Activated CD8-positive, alpha-beta memory T cell treated with anti-CD3 and anti-CD28 coated beads, Interleukin-2, amount 50 U/mL, for 1 hour (primary cell): Measurements from ENCODE around the gene FXN.
"Not testable (repeated sequence)": the region's sequence is repeated elsewhere in the genome, so short reads cannot be mapped to it uniquely, and the experiment has no call there.

Experiments used
- DNase-seq: peaks from one replicate; pipeline ENCODE4 v3.0.0-alpha.2; 2020; ENCODE audit errors: extremely low read depth

Gene FXN

DNA sequence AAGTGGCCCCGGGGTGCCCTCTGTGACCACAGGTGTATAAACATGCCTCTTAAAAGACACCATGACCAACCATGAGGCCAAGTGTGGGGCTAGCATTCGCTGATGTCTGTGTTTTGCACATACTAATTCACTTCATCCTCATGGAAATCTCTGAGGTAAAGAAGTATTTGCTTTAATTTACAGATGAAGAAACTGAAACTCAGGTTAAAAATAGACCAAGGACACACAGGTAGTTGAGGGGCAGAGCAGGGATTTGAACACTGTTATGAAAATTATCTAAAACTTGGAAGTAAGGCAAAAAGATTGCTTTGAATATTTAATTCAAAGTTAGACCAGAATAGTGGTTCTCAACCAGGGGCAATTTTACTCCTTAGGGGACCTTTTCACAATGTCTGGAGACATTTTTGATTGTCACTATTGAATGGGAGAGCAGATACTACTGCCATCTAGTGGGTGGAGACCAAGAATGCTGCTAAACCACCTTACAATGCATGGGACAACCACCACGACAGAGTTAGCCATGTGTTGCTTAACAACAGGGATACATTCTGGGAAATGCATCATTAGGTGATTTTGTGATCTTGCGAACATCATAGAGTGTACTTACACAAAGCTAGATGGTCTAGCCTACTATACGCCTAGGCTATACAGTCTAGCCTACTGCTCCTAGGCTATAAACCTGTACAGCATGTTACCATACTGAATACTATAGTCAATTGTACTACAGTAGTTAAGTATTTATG, 8.0 kb upstream of the FXN start:
- DNase-seq: no peak

- no peak for DNase-seq
Observed at GRCh38 chr9:69028754-69029153, 6.8 kb upstream of the FXN start.

DNA sequence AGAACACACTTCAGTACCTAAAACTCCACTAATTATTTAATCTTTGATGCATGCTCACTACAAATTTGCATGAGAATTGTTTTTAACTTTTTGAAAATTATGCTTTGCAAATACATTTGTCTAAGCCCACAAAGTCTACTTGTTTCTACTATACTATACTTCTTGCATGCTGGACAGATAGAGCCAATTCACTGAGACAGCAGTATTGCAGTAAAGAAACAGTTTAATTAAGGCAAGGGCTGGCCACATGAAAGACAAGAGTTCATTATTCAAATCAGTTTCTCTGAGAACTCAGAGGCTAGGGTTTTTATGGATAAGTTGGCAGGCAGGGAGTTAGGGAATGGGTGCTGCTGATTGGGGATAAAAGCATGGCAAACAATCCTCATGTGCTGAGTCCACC, 6.0 kb upstream of the FXN start:
- no peak for DNase-seq

DNA sequence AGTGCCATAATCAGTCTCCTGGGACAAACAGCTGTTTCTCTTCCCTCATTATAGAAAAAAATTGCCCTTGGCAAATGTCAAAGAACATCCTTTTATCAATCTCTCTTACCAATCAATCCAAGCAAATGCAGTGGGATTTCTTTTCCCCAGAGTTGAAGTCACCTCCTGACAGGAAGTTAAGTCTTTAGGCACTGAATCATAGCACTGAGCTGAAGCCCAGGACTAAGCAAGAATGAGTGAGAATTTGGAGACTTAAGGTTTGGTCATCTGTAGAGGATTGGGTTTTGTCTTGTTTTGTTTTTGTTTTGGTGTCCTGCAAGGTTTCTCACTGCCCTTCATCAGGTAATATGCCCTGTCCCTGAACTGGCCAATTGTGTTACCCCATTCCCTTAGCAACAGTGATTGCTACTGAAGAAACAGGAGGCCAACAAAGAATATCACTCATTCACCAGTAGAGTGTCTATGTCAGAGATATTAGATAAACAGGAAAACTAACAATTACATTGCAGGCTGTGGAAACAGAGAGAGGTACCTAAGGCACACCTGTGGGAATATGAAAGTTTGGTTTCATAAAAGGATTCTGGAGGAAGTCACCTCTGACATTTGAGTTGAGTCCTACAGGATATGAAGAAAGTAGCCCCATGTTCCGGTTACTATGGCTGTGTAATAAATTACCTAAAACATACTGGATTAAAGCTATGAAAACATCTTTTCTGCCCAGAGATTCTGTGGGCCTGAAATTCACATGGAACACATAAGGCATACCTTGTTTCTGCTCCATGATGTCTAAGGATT, 4.5 kb upstream of the FXN start:
- DNase-seq: no peak

GRCh38 chr9:69034071-69034470, 1.5 kb upstream of the FXN start:
- no peak for DNase-seq

- no peak for DNase-seq
Observed at GRCh38 chr9:69036309-69036708, 757 bp downstream of the FXN start.

DNA sequence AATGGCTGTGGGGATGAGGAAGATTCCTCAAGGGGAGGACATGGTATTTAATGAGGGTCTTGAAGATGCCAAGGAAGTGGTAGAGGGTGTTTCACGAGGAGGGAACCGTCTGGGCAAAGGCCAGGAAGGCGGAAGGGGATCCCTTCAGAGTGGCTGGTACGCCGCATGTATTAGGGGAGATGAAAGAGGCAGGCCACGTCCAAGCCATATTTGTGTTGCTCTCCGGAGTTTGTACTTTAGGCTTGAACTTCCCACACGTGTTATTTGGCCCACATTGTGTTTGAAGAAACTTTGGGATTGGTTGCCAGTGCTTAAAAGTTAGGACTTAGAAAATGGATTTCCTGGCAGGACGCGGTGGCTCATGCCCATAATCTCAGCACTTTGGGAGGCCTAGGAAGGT, 1.2 kb downstream of the FXN start:
- DNase-seq: no peak

DNA sequence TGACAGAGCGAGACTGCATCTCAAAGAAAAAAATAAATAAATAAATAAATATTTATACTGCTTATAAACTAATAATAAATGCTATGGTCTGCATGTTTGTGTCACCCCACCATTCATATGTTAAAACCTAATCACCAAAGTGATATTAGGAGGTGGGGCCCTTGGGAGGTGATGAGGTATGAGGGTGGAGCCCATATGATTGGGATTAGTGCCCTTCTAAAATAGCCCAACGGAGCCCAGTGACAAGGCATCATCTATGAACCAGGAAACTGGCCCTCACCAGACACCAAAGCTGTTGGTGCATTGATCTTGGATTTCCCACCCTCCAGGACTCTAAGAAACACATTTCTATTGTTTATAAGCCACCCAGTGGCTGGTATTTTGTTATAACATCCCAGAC, 5.1 kb downstream of the FXN start:
- DNase-seq: no peak

DNA sequence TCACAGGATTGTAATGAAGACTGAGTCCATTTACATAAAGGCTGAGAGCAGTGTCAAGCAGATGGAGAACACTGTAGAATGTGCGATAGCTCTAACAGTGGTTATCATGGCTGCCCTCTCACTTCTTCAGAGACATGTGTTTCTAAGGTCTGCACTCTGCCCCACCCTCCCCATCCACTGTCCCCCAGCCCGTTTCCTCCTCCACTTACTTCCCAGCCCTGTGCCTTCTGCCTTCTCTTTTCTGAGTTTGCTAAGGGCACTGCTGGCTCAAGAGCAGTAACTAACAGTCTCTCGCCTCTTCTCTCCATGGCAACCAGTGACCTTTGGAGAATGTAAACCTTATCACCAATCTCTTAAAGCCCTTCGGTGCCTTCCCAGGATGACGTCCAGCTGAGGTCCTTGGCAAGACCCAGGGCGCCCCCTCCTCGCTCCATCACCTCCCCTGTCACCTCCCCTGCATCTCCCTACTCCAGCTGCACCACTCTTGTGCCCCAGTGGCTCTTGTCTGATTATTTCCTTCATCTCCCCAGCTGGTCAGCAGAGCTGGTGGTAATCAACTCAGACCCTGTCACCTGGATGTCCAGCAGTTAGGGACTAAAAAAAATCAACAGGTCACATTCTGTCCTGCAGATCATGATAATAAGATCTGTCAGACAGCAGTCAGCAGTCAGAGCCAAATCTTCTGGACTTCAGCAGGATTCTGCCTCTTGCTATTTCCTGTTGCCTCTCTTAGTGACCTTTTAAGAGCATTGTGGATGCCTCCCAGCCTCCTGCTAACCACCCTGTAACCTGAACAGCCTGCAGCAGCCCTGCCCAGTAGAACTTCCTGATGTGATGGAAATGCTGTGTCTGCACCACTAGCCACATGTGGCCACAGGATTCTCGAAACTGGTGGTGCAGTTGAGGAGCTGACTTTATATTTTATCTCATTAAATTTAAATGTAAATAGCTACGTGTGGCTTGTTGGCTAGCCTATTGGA, 9.0 kb downstream of the FXN start:
- no peak for DNase-seq

GRCh38 chr9:69045821-69046220, 10.3 kb downstream of the FXN start:
- DNase-seq: no peak

DNA sequence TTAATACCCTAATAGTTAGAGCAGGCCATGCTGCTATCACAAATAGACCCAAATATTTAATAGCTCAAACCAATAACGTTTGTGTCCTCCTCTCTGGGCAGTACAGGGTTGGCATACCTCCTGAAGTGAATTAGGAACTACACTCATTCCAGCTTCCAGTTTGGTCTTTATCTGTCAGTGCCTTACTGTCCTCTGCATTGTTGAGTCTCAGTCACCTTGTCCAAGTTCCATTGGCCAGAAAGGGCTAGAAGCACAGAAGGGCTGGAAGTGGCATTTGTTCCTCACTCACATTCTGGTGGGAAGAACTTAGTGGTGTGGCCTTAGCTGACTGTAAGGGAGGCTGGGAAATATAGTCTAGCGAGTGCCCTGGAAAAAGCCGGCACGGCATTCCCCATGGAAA, 11.2 kb downstream of the FXN start:
- no peak for DNase-seq

GRCh38 chr9:69047371-69047770, 11.8 kb downstream of the FXN start:
- no peak for DNase-seq

DNA sequence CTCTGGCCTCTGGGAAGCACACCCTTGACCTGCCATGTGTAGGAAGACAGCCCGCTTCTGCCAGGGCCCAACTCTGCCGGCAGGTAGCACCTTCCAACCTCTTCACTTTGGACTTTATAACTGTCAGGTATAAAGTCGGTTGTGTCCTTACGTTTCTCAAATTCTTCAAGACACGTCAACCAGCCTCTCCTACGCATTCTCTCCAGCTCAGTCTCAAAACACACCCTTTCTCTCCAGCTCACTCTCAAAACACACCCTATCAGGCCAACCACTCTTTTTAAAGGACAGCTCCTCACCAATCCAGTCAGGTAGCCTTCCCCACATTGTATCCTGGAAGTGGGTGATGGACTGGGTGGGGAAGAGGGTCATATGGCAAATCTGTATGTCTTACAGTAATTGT, 13.5 kb downstream of the FXN start:
- no peak for DNase-seq

DNA sequence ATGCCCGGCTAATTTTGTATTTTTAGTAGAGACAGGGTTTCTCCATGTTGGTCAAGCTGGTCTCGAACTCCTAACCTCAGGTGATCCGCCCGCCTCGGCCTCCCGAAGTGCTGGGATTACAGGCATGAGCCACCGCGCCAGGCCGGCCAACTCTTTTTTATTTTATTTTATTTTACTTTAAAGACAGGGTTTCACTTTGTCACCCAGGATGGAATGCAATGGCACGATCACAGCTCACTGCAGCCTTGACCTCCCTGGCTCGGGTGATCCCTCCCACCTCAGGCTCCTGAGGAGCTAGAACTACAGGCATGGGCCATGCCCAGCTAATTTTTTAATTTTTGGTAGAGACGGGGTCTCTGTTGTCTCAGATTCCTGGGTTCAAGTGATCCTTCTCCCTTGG, 15.4 kb downstream of the FXN start:
- not testable (repeated sequence) for DNase-seq

- DNase-seq: no peak
Observed at GRCh38 chr9:69054989-69055388, 19.4 kb downstream of the FXN start.

DNA sequence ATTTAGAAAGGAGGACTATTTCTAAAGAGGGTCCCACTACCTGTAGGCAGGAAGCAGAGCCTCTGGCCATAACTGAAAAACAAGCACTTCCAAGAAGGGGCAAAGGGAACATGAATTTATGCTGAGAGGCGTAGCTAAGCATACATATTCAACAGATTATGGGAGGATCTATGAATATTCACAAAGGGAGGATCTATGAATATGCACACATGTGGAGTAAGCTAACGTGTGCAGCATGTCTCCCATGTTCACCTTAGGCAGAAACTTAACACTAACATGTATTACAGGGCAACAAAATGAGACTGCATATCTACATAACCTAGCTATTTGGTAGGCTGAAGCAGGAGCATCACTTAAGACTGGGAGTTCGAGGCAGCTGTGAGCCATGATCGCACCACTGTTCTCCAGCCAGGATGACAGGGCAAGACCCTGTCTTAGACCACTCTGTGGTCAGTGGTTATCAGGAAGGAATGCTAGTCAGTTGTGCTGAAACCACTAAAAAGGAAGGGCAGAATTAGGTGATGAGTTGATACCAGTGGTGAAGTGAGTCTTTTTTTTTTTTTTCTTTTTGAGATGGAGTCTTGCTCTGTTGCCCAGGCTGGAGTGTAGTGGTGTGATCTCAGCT, 20.8 kb downstream of the FXN start:
- DNase-seq: no peak

- no peak for DNase-seq
Observed at GRCh38 chr9:69058101-69058500, 22.5 kb downstream of the FXN start.

DNA sequence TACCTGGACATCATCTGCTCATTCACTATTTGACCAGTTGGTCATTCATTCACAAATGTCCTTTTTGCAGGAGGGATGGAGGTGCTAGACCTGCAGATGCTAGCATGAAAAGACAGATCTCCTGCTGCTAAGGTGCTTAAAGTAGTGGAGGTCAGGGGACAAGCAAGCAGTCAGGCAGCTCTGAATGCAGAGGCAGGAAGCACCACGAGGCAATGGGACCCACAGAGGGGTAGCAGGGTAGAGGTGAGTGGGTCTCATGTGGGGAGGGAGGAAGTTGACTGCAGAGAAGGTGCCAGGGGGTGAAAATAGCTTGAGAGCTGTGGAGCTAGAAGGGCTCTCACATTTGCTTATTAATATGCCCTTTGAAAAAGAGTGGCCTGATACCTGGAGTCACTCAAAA, 25.2 kb downstream of the FXN start:
- no peak for DNase-seq

- no peak for DNase-seq
Observed at GRCh38 chr9:69062195-69062594, 26.6 kb downstream of the FXN start.

DNA sequence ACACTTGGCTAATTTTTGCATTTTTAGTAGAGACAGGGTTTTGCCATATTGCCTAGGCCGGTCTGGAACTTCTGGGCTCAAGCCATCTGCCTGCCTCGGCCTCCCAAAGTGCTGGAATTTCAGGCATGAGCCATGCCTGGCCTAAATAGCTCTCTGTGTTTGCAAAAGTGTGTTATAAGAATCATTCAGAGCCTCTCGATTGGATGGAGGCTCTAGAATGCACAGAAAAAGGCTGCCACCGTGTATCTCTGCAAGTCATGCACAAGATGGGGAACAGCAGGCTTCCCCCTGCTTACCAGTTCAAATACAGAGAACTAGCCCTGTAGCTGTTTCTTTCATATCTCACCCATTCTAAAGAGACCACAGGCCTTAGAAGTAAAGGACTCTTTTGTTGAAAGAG, 28.3 kb downstream of the FXN start:
- no peak for DNase-seq

GRCh38 chr9:69065660-69066059, 30.1 kb downstream of the FXN start:
- no peak for DNase-seq

- no peak for DNase-seq
Observed at GRCh38 chr9:69066955-69067354, 31.4 kb downstream of the FXN start.
